Breast epithelium (tissue), 4 donors: Measurements from ENCODE around the gene PDK1. TPM values are rescaled to one million over a fixed set of nuclear protein-coding genes. Genes with fewer than 3 reads are reported as not detected.

Experiments used
- DNase-seq, 2 donors: peaks; one replicate each; pipeline ENCODE4 v3.0.0-alpha.2; 2019; ENCODE audit warnings: low spot score in 2 of 2
- H3K27ac ChIP-seq, 2 donors: fragments of 200-600 bp; sonication (generic) in 1 of 2; one replicate each; pipeline ENCODE4 v1.5.1; 2016 to 2019; ENCODE audit warnings: mild to moderate bottlenecking in 1 of 2
- H3K27me3 ChIP-seq, 2 donors: fragments of 200-600 bp; sonication (generic) in 1 of 2; one replicate each; pipeline versions ENCODE4 v1.5.1 to v1.6.0; 2017 to 2019; ENCODE audit warnings: control low read depth in 1 of 2, mild to moderate bottlenecking in 1 of 2
- H3K36me3 ChIP-seq: fragments of 200-600 bp; one replicate; pipeline ENCODE4 v1.5.1; 2019
- H3K4me1 ChIP-seq, 2 donors: fragments of 200-600 bp; sonication (generic); one replicate each; pipeline ENCODE4 v1.5.1; 2016 to 2019; ENCODE audit warnings: control low read depth in 1 of 2
- H3K4me3 ChIP-seq, 3 donors: fragments of 200-600 bp; sonication (generic); 1 replicate in 2 of 3; 2 replicates in 1 of 3; pipeline ENCODE4 v1.5.1; 2016 to 2019; ENCODE audit warnings: mild to moderate bottlenecking in 3 of 3, moderate library complexity in 2 of 3
- H3K9me3 ChIP-seq, 2 donors: fragments of 200-600 bp; sonication (generic) in 1 of 2; one replicate each; pipeline ENCODE4 v1.5.1; 2016 to 2019; ENCODE audit warnings: control low read depth in 1 of 2
- CTCF ChIP-seq, 3 donors: fragments of 450-650 bp; IDR thresholded peaks; one replicate each; pipeline ENCODE4 v1.5.1; 2016 to 2017; ENCODE audit warnings: antibody characterized with exemption in 3 of 3, mild to moderate bottlenecking in 3 of 3, moderate library complexity in 3 of 3
- POLR2A ChIP-seq: fragments of 450-650 bp; IDR thresholded peaks from one replicate; pipeline ENCODE4 v1.6.1; 2016; ENCODE audit warnings: antibody characterized with exemption, mild to moderate bottlenecking, moderate library complexity
- POLR2AphosphoS5 ChIP-seq, 3 donors: sonication (generic); formaldehyde crosslinking; IDR thresholded peaks; one replicate each; pipeline ENCODE4 v1.6.1; 2017; ENCODE audit warnings: antibody characterized with exemption in 3 of 3
- intact Hi-C: fragments of 100-400 bp; cut with DNase I; formaldehyde crosslinking; loops from one replicate; pipeline ENCODE4 v1.15.1; 2023; ENCODE audit warnings: low total_unique reads
- total RNA-seq, 3 donors: library from RNA; depleted of rRNA; stranded (reverse); fragments of >200 nt; gene quantifications; one replicate each; pipeline ENCODE4 v1.1.0, GENCODE V29; 2016

Gene PDK1
- total RNA-seq, 3 donors from 2014 or later: 19.0 to 20.0 (median 19.0) TPM

GRCh38 chr2:172597176-172597842, 41.4 kb downstream of the PDK1 start:
- intact Hi-C loops: loop anchor here (10.0 kb wide), 1 partner anchor 1507 kb away; no protein-coding TSS in a partner anchor
- no peaks in the 10 kb centered on the region for H3K9me3 ChIP-seq

GRCh38 chr2:172599947-172600346, 44.1 kb downstream of the PDK1 start:
- Histone ChIP-seq H3K4me1 (no peaks in the 10 kb centered on the region), H3K9me3 (no peaks in the 10 kb centered on the region), H3K27ac (no peak overlapping the region), H3K27me3 (no peaks in the 10 kb centered on the region), H3K4me3 (no peak overlapping the region), H3K36me3 (no peaks in the 10 kb centered on the region)
- no peak for DNase-seq
- TF ChIP-seq POLR2AphosphoS5 (IDR thresholded peaks at IDR 0.05) (no peak), CTCF (IDR thresholded peaks at IDR 0.05) (no peak), POLR2A (no peak)
- intact Hi-C loops: loop anchor here (10.0 kb wide), 1 partner anchor 1505 kb away; no protein-coding TSS in a partner anchor

More at GRCh38 chr2:172597176-172597842, 41.4 kb downstream of the PDK1 start:
- TF ChIP-seq POLR2A (no peak), POLR2AphosphoS5 (IDR thresholded peaks at IDR 0.05) (no peak), CTCF (IDR thresholded peaks at IDR 0.05) (no peak)
- H3K36me3 ChIP-seq: no peaks in the 10 kb centered on the region
- H3K4me1 ChIP-seq: no peaks in the 10 kb centered on the region
- H3K27ac ChIP-seq: no peak overlapping the region
- no peak overlapping the region for H3K4me3 ChIP-seq
- no peaks in the 10 kb centered on the region for H3K27me3 ChIP-seq
- DNase-seq: no peak

DNA sequence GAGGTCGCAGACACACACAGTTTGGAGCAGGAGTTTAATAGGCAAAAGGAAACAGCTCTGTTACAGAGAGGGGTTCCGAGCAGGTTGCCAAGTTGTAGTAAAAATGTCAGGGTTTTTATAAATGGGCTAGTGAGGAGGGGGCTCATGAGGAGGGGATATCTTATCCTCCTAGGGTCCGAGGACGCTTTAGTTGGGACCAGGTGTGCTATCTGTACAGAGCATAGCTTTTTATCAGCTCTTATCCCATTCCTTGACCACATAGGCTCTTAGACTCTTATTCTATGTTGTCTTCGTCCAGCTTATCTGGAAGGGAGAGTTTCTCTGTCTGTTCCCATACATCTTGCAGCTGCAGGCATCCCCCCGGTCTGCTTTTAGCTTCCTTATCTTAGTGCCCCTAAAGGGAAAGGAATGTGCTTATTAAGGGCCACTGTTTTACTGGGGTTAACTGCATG, 44.7 kb downstream of the PDK1 start:
- no peak for DNase-seq
- Histone ChIP-seq H3K4me3 (no peak overlapping the region), H3K9me3 (no peaks in the 10 kb centered on the region), H3K27ac (no peak overlapping the region), H3K4me1 (no peaks in the 10 kb centered on the region), H3K27me3 (no peaks in the 10 kb centered on the region), H3K36me3 (no peaks in the 10 kb centered on the region)
- TF ChIP-seq CTCF (IDR thresholded peaks at IDR 0.05) (no peak), POLR2AphosphoS5 (IDR thresholded peaks at IDR 0.05) (no peak), POLR2A (no peak)
- intact Hi-C loops: no loop called here

- Histone ChIP-seq H3K36me3 (no peaks in the 10 kb centered on the region), H3K27ac (no peak overlapping the region), H3K9me3 (no peaks in the 10 kb centered on the region), H3K27me3 (no peaks in the 10 kb centered on the region), H3K4me3 (no peak overlapping the region), H3K4me1 (no peaks in the 10 kb centered on the region)
- DNase-seq: no peak
- TF ChIP-seq CTCF (IDR thresholded peaks at IDR 0.05) (no peak), POLR2AphosphoS5 (IDR thresholded peaks at IDR 0.05) (no peak), POLR2A (no peak)
- intact Hi-C loops: no loop called here
Measured at GRCh38 chr2:172606285-172606684, 50.4 kb downstream of the PDK1 start.

DNA sequence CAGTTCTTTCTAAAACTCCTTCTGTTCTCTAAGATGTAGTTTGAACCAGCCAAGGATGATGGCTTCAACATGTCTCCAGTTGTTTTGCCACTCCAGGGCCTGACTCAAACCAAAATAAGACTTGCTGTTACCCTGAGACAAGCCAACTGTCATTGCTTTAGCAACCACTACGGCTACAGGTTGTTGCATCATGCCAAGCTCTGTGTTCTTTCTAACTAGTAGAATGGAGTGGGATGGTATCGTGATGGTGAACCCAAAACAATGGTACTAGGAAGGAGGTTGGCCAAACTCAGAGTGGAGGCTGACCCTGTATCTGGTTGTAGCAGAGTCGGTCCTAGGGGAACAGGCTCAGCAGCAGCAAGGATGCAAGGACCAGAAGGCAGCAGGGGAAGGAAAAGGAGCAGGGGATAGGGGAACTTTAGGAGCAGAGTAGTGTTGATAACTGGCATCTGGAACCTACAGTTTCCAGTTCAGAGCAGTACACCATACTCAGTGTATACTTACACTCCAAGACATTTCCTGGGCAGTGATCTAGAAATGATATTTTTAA, 51.6 kb downstream of the PDK1 start:
- H3K9me3 ChIP-seq: no peaks in the 10 kb centered on the region
- intact Hi-C loops: no loop called here
- no peak for TF ChIP-seq CTCF (IDR thresholded peaks at IDR 0.05)
- TF ChIP-seq POLR2A: no peak
- TF ChIP-seq POLR2AphosphoS5 (IDR thresholded peaks at IDR 0.05): no peak
- no peaks in the 10 kb centered on the region for H3K4me1 ChIP-seq
- no peak overlapping the region for H3K4me3 ChIP-seq
- no peak for DNase-seq
- no peak overlapping the region for H3K27ac ChIP-seq
- no peaks in the 10 kb centered on the region for H3K36me3 ChIP-seq
- H3K27me3 ChIP-seq: no peaks in the 10 kb centered on the region
